Dermis blood vessel endothelial cell (primary cell): ENCODE measurements around the gene TCF7L1. TPM values are rescaled to one million over a fixed set of nuclear protein-coding genes. Genes with fewer than 3 reads are reported as not detected.
"Not testable (repeated sequence)": the region's sequence is repeated elsewhere in the genome, so short reads cannot be mapped to it uniquely, and the experiment has no call there.

ENCODE experiments used
- DNase-seq: peaks from one replicate; pipeline ENCODE4 v3.0.0; 2010
- total RNA-seq: library from RNA; depleted of rRNA; stranded (reverse); fragments of >200 nt; gene quantifications from 2 replicates; pipeline ENCODE4 v1.2.3, GENCODE V29; 2014

Gene TCF7L1
- total RNA-seq, 1 donor from 2014 or later = 12.1 TPM

DNA sequence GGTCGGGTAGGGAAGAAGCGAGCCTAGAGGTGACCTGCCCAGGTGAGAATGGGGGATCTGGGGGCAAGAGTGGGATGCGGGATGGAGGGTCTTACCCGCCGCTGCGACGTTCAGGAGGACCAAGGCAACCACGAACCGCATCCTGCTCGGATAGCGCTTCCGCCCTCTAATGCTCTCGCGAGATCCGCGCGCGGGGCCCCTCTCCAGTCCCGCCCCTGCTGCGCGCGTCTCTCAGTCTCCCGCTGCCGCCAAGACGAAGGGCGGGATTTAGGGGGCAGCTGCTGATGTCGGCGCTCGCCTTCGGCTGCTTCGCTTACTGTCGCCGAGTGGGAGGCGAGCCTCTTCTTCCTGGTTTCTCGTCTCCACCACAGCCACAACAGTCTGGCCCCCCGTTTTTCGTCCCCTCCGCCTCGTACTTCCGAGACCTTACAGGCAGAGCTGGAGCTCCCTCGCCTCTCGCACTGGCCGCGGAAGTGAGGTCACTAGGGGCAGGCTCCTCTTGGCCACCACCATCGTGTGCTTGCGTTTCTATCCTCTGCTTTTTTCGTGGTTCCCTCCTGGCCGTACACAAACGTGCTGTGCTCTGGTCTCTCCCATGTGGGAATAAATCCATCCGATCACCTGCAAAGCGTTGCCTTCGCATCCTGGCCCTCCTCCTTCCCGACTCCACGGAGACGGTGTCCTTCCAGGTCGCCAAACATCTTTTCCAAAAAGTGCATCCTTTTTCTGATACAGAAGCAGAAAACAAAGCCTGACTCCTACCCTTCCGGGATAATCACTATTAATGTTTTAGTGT, 194.8 kb downstream of the TCF7L1 start, which contains the start of gene TGOLN2:
Gene TGOLN2, minus strand, starts transcription at position 168 of the 796 bp plus-strand sequence. Its CDS starts 27 bp downstream, at position 141.
- DNase-seq = peak; percentile 94

DNA sequence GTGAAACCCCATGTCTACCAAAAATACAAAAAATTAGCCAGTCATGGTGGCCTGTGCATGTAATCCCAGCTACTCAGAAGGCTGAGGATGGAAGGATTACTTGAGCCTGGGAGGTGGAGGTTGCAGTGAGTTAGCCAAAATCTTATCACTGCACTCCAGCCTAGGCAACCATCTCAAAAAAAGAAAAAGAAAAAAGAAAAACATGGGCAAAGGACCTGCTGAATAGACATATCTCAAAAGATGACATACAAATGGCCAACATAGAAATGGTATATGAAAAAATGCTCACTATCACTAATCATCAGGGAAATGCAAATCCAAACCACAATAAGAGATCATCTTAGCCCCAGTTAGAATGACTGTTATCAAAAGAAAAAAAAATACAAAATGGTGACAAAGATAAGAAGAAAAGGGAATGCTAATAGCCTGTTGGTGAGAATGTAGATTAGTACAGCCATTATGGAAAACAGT, 196.0 kb downstream of the TCF7L1 start:
- no peak for DNase-seq

DNA sequence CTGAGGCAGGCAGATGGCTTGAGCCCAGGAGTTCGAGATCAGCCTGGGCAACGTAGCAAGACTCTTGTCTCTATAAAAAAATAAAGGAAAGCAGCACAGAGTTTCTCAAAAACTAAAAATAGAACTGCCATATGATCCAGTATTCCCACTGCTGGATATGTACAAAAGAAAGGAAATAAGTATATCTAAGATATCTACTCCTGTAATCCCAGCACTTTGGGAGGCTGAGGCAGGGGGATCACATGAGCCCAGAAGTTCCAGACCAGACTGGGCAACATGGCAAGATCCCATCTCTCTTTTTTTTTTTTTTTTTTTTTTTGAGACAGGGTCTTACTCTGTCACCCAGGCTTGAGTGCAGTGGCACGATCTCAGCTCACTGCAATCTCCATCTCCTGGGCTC, 196.5 kb downstream of the TCF7L1 start:
- not testable (repeated sequence) for DNase-seq

DNA sequence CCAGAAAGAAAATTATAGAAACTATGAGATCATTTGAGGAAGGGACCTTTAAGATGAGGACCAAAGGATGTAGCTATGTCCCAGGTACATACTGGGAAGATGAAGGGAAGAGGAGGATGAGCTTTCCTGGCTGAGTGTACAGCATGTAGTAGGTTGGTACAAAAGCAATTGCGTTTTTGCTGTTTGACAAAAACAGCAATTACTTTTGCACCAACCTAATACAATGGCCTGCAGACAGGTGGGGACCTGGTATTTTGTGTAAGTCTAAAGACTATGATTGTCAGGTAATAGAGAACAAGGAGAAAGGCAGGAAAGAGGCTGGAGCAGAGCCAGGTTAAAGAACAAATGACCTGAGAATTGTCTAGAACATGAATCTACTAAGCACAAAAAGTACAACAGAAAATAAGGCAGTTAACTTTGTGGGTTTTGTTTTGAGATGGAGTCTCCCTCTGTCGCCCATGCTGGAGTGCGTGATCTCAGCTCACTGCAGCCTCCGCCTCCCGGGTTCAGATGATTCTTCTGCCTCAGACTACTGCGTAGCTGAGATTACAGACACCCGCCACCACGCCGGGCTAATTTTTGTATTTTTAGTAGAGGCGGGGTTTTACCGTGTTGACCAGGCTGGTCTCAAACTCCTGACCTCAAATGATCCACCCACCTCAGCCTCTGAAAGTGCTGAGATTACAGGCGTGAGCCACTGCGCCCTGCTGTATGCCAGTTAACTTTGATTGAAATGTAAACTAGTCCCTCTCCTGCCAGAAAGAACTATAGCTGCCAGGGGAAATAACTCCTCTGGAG, 197.8 kb downstream of the TCF7L1 start:
- no peak for DNase-seq

DNA sequence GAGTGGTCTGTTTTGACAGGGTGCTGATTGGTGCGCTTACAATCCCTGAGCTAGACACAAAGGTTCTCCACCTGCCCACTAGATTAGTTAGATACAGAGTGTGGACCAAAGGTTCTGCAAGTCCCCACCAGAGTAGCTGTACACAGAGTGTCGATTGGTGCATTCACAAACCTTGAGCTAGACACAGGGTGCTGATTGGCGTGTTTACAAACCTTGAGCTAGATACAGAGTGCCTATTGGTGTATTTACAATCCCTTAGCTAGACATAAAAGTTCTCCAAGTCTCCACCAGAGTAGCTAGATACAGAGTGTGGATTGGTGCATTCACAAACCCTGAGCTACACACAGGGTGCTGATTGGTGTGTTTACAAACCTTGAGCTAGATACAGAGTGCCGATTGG, 200.7 kb downstream of the TCF7L1 start:
- not testable (repeated sequence) for DNase-seq

DNA sequence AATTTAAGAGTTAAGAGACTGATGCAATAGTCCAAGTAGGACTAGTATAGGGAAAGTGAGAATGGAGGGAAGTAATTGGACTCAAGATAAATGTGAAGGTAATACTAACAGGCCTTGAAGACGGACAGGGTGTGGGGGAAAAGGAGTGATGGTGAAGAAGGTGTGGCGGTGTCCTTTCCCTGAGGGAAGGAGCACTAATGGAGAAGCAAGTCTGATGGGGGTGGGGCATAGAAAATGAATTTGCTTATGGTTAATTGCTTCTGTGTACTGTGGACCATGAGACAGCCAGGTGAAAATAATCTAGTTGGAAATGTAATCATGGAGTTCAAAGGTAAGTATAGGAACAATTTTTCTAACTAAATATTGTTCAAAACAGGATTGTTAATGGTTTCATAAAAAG, 201.7 kb downstream of the TCF7L1 start:
- DNase-seq = no peak

DNA sequence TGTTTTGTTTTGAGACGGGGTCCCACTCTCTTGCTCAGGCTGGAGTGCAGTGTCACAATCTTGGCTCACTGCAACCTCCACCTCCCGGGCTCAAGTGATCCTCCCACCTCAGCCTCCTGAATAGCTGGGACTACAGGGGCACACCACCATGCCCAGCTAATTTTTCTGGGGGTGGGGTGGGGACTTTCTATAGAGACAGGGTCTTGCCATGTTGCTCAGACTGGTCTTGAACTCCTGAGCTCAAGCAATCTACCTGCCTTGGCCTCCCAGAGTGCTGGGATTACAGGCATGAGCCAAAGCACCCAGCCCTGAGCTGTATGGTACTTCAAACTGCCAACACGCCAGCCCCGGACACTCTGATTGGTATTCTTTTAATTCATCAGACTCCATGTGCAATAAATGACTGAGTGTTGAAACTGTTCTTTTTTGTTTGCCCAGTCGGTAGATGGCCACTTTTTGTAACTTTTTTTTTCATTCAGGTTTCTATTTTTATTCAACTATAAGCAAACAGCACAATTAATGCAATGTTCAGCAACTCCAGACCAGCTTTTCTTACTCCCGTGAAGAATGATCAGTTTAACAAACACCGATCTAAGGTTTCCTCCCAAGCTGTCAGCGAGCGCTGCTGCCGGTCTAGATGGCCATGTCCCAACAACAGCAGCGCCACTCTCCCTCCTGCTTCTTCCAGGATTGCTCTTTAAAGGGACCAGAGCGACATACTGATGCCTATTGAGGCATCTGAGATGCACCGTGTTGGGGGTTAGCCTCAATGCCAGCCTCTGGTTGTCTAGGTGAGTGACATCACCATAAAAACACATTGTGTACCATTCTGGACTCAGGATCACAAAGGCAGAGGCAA, 207.1 kb downstream of the TCF7L1 start:
- no peak for DNase-seq

DNA sequence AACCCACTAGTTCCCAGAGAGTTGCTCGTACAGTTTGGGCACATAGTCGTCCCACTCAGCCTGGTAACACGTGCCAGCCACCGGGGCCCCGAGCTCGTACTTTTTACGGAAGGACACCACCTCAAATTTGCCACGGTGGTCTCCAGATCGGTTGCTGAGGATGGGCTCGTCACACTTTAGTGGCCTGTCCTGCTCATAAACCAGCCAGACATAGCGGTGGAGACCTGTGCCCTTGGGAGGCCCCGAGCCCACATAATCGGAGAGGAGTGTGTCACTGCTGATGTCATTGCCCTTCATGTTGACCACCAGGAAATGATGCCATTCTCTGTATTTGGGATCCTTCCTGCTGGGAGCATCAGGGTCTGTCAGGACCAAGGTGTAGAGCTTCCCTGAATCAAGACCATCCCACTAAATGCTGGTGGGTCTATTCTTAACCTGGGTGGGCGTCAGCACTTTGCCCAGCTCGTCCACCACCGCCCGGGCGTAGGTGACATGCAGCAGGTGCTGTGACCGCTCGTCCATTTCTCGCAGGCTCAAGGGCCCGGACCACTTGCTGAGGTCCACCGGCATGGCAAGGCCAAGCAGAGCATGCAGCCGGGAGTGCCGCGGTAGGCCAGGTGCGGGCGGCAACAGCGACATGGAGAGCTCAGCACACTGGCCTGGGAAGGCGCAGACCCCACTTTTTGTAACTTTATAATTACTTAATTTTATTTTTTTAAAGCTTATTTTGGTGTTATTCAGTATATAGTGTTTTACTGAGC, 208.3 kb downstream of the TCF7L1 start:
- DNase-seq = no peak

DNA sequence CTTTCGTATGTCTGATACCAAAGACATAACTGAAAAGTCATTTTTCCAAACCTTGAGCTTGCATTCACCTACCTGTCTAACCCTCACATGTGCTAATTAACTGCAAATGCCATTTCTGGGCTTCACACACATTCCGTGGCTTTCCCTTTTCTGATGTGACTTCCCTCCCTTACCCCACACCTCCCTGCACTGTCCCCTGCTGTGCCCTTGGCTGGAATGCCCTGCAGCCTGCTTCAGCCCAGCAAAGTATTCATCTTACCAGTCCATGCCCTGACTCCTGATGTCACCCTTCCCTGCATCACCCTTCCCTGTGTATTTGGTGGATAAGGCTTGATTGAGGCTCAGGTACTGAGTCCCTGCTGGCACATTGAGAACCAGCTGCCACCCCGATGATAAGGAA, 209.0 kb downstream of the TCF7L1 start:
- no peak for DNase-seq

DNA sequence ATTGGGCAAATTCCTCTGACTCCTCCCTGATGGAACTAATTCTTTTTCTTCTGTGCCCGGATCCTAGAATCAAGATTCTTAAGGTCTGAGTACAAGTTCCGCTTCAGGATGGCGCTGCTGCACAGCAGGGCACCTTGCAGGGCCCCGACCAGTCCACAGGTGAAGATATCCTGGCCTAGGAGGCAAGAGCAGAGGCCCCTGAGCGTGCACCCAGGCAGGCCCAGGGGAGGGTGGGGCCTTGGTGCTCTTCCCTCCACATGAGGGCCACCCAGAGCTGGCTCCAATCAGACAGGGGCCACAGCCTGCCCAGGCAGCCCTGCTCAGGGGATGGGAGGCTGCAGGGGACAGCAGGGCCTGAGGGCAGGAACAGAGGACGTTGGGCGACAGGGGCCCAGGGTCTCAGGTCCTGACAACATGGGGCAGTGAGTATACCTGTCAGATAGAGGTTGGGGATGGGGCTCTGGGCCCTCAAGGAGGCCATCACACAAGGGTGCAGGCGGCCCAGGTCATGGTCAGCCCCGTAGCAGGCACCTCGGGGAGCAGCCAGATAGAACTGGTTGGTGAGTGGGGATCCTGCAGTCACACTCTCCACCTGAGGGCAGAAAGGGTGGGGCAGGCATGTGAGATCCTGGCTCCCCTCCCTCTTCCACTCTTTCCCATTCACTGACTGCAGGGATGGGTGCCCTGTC, 210.2 kb downstream of the TCF7L1 start:
- not testable (repeated sequence) for DNase-seq

DNA sequence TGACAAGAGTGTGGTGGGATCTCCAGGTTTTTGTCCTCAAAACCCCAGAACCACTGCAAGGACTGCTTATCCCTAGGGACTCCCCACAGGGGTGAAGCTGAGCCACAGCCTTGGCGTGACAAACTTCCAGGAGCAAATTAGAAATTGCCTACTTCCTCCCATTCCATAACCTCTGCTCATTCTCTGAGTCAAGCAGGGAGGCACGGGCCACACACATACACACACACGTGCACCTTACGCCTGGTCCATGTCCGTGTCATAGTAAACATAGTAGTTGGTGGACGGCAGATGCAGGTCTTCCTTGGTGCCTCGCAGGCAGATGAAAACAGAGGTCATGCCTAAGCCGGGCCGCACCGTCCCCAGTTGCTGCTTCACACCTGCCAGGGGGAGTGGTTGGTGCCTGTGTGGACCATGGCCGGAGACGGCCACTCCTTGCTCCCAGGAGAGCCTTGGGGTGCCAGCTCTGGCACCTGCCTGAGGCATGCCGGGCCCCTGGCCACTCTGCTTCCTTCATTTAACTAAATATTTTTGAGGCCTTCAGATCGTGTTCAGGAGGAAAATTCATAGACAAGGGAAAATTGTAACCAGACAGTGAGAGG, 211.3 kb downstream of the TCF7L1 start:
- DNase-seq = no peak

DNA sequence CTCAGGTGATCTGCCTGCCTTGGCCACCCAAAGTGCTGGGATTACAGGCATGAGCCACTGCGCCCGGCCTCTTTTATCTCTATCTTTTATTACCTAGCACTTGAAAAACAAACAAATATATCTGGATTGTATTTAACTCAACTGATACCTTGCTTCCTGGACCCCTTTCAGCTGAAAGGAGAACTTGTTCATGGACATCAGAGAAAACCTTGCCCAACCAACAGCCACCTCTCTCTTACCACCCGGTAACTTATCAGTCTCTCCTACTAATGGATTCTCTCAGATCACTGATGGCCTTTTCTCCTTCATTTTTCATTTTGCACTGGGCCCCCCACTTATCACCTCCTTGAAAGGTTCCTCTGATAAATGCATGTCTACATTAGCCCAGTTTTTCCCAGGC, 214.4 kb downstream of the TCF7L1 start:
- DNase-seq = no peak

DNA sequence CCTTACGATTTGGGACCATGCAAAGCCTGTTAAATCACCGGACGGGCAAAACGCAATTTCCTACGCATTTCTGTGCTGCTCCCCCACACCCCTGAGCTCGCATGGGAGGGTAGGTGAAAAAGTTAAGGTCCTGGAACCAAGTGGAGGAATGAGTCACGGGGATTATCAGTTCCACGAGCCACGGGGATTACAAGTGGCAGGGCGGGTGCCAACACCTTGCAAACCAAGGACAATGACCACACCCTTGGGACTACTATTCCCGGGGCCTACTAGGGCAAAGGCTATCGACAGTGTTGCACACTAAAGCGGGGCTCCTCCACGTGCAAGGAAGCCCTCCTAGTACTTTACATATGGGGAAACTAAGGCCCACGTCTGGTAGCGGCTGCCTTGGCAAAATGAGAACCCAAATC, 220.7 kb downstream of the TCF7L1 start:
- peak; percentile 32 for DNase-seq

DNA sequence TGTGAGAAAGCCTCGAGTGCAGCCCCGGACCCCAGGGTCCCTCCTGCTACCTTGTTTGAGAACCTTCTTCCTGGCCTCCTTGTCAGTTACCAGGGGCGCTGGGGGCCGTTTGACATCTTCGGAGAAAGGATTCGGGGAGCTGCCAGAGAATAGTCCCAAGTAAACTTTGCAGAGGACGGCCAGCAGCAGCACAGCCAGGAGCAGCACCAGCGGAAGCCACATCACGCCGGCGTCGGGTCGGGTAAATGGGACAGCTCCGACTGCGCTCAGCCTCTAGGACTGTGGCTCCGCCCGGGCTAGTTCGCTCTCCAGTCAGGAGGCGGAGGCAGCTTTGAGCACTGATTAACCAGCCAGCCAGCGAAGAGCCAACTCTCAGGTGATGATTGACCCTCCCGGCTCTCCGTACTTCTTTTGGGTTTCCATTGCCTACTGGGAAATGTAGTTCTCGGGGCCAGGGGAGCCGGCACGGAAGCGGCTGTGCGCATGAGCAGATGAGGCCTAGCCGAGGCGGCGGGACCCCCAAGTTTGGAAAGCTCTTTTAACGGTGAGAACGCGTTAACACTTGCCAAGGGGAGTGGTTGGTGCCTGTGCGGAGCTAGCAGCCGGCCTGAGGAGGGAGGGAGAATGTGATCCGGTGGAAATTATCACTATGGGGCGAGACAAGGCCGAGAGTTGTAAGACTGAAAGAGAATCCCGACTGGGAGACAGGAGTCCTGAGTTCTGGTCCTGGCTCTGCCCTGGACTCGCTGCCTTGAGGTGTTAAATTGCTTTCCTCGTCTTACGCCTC, 221.3 kb downstream of the TCF7L1 start, which contains the start of the genes ELMOD3 and RETSAT:
Gene ELMOD3, plus strand, starts transcription at position 484 of the 787 bp plus-strand sequence. CDS start 2,430 bp downstream, outside the sequence.
Gene RETSAT, minus strand, starts transcription at position 243 of the 787 bp plus-strand sequence. Its CDS starts 21 bp downstream, at position 222.
- peak; percentile 100 for DNase-seq

DNA sequence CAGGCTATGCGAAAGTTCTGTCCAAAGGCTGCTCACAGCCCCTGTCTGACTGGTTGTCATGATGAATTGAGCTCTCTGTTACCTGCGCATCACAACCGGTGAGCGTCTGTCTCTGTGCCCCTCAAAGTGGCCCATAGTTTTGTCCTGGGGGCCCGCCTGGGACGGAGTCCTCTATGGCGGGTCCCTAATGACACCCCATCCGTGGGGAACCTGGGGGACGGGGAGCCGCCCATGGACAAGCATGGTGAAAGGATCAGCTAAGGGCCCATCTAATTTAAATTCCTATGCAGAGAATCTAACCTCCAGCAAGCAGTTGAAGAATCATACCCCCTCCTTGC, 221.8 kb downstream of the TCF7L1 start:
- DNase-seq = no peak

DNA sequence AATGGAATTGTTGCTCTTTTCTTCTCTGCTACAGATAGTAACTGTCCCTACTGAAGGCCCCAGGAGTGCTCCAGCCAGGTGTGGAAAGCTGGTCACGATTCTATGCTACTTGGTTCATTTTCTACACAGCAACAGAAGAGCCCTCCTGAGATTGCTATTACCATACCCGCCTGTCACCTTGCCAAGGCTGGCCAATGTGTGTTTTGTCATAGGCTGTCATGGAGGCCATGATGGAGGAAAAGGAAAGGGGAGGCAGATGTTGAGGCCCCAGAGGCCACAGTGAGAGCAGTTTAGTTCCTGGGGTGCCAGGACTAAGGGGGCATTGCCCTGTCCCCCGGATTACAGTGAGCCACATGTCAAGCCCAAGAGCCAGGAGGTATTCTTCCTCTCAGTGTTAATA, 222.3 kb downstream of the TCF7L1 start:
- no peak for DNase-seq

DNA sequence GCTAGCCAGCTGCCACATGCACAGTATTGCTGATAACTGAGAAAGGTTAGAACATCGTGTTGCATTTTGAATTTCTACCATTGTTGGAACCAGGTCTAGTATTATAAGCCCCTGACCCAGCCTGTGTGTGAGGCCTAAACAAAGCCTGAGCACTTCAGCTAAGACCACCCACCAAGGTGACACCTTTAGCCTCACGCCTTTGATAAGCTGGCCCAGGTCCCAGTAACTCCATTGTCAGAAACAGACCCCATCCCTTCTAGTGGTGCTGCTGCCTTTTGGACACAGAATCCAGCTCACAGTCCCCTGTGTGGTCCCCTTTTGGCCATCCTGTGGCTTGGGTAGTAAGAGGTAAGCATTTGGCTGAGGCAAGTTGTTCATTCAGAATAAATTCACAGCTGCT, 223.0 kb downstream of the TCF7L1 start:
- DNase-seq = no peak

DNA sequence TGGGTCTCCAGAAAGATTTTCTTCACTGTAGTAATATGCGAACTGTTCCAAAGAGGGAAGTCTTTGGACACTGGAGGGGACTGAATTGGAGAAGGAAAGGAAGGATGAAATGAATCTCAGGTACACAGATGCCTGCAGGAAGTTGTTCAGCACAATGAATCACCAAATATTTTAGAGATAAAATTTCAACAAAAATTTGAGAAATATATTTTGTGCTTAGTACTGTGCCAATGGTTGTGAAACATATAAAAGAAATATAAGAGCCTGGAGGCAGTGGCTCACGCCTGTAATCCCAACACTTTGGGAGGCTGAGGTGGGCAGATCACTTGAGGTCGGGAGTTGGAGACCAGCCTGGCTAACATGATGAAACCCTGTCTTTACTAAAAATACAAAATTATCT, 224.5 kb downstream of the TCF7L1 start:
- DNase-seq = no peak
